Renal cortical epithelial cell (primary cell): ENCODE results near the gene LRRN3. TPM values are rescaled to one million over a fixed set of nuclear protein-coding genes. Genes with fewer than 3 reads are reported as not detected.
"Not testable (repeated sequence)": the region's sequence is repeated elsewhere in the genome, so short reads cannot be mapped to it uniquely, and the experiment has no call there.

Source experiments
- DNase-seq: peaks from one replicate; pipeline ENCODE4 v3.0.0-alpha.2; 2011; ENCODE audit warnings: low read depth
- total RNA-seq: library from RNA; depleted of rRNA; stranded (reverse); fragments of >200 nt; gene quantifications from 2 replicates; pipeline ENCODE4 v1.2.3, GENCODE V29; 2014

The LRRN3 gene
- under 0.01 TPM in 1 of 2 replicates, not detected in the other for total RNA-seq

- peak; percentile 69 for DNase-seq
These were observed at the start of gene LRRN3 for GRCh38 chr7:111090846-111091245. TSS of gene LRRN3 (plus strand) at chr7:111091127. CDS start at chr7:111122773, 31,646 bp downstream.

- peak; percentile 73 for DNase-seq
These were observed 49.4 kb upstream of the LRRN3 start for GRCh38 chr7:111041577-111041976.

- no peak for DNase-seq
These were observed 48.1 kb upstream of the LRRN3 start for GRCh38 chr7:111042842-111043241.

- DNase-seq = peak; percentile 38
These were observed 47.4 kb upstream of the LRRN3 start for GRCh38 chr7:111043561-111043960.

GRCh38 chr7:111045449-111045848, 45.5 kb upstream of the LRRN3 start:
- peak; percentile 6 for DNase-seq

- no peak for DNase-seq
These were observed 43.3 kb upstream of the LRRN3 start for GRCh38 chr7:111047595-111047994.

- no peak for DNase-seq
These were observed 40.8 kb upstream of the LRRN3 start for GRCh38 chr7:111049971-111050680.

- DNase-seq = no peak
These were observed 40.0 kb upstream of the LRRN3 start for GRCh38 chr7:111050875-111051416.

GRCh38 chr7:111051832-111052231, 39.1 kb upstream of the LRRN3 start:
- DNase-seq = no peak

- no peak for DNase-seq
These were observed 37.9 kb upstream of the LRRN3 start for GRCh38 chr7:111053035-111053434.

- no peak for DNase-seq
These were observed 34.6 kb upstream of the LRRN3 start for GRCh38 chr7:111056371-111056770.

- no peak for DNase-seq
These were observed 33.9 kb upstream of the LRRN3 start for GRCh38 chr7:111057066-111057465.

GRCh38 chr7:111059833-111060232, 31.1 kb upstream of the LRRN3 start:
- no peak for DNase-seq

- DNase-seq = no peak
These were observed 27.8 kb upstream of the LRRN3 start for GRCh38 chr7:111063166-111063565.

GRCh38 chr7:111067251-111067650, 23.7 kb upstream of the LRRN3 start:
- DNase-seq = no peak

- no peak for DNase-seq
These were observed 23.2 kb upstream of the LRRN3 start for GRCh38 chr7:111067682-111068081.

- DNase-seq = no peak
These were observed 22.3 kb upstream of the LRRN3 start for GRCh38 chr7:111068618-111069017.

GRCh38 chr7:111071556-111071955, 19.4 kb upstream of the LRRN3 start:
- no peak for DNase-seq

- not testable (repeated sequence) for DNase-seq
These were observed 18.3 kb upstream of the LRRN3 start for GRCh38 chr7:111072658-111073057.

GRCh38 chr7:111074071-111074747, 16.7 kb upstream of the LRRN3 start:
- no peak for DNase-seq

- no peak for DNase-seq
These were observed 16.2 kb upstream of the LRRN3 start for GRCh38 chr7:111074748-111075146.

GRCh38 chr7:111075498-111075897, 15.4 kb upstream of the LRRN3 start:
- no peak for DNase-seq

GRCh38 chr7:111076205-111076604, 14.7 kb upstream of the LRRN3 start:
- DNase-seq = peak; percentile 48
